Lower leg skin (tissue), 4 donors: Measurements from ENCODE around the gene OR8B8. TPM values are rescaled to one million over a fixed set of nuclear protein-coding genes. Genes with fewer than 3 reads are reported as not detected.
"Not testable (repeated sequence)": the region's sequence is repeated elsewhere in the genome, so short reads cannot be mapped to it uniquely, and the experiment has no call there.

Source experiments
- DNase-seq, 2 donors: peaks; one replicate each; pipeline ENCODE4 v3.0.0-alpha.2; 2019; ENCODE audit warnings: low spot score in 2 of 2
- H3K4me3 ChIP-seq: fragments of 200-600 bp; sonication (generic); 2 replicates; pipeline ENCODE4 v1.5.1; 2017; ENCODE audit warnings: mild to moderate bottlenecking, low read depth; ENCODE audit not compliant: poor library complexity, severe bottlenecking
- CTCF ChIP-seq, 3 donors: fragments of 450-650 bp; IDR thresholded peaks; one replicate each; pipeline ENCODE4 v1.5.1; 2016; ENCODE audit warnings: antibody characterized with exemption in 3 of 3, mild to moderate bottlenecking in 3 of 3, moderate library complexity in 2 of 3
- POLR2A ChIP-seq, 2 donors: fragments of 450-650 bp; IDR thresholded peaks; one replicate each; pipeline ENCODE4 v1.6.1; 2016 to 2017; ENCODE audit warnings: antibody characterized with exemption in 2 of 2, mild to moderate bottlenecking in 1 of 2, moderate library complexity in 1 of 2
- WGBS, 2 donors: methylation state at CpG; one replicate each; pipeline ENCODE4 v1.1.5; 2018; 5-methylcytosine and 5-hydroxymethylcytosine counted together
- intact Hi-C: fragments of 100-400 bp; cut with DNase I; formaldehyde crosslinking; loops from one replicate; pipeline ENCODE4 v1.15.0; 2023; ENCODE audit warnings: low total_unique reads
- total RNA-seq, 4 donors: library from RNA; depleted of rRNA; stranded (reverse); fragments of >200 nt; gene quantifications; one replicate each; pipeline ENCODE4 v1.1.0, GENCODE V29; 2016

Gene OR8B8
- total RNA-seq, 4 donors from 2014 or later = not detected

- H3K4me3 ChIP-seq = no peak overlapping the region
- intact Hi-C loops = no loop called here
- no peak for DNase-seq
- TF ChIP-seq CTCF (IDR thresholded peaks at IDR 0.05) = no peak
- no peak for TF ChIP-seq POLR2A (IDR thresholded peaks at IDR 0.05)
- 77 to 81% methylated on average over 3 of the region's 3 CpGs for WGBS, 2 donors
Observed at GRCh38 chr11:124463324-124463723, 17.8 kb upstream of the OR8B8 start.

- 78 to 87% methylated on average over 1 of the region's 1 CpG for WGBS, 2 donors
Observed at GRCh38 chr11:124460459-124460858, 15.0 kb upstream of the OR8B8 start.

GRCh38 chr11:124459379-124459778 is 13.9 kb upstream of the OR8B8 start:
- DNase-seq, intact Hi-C loops, H3K4me3 ChIP-seq: not testable (repeated sequence)
- 92 to 94% methylated on average over 7 of the region's 7 CpGs for WGBS, 2 donors

More at GRCh38 chr11:124460459-124460858, 15.0 kb upstream of the OR8B8 start:
- TF ChIP-seq POLR2A (IDR thresholded peaks at IDR 0.05) (no peak), CTCF (IDR thresholded peaks at IDR 0.05) (no peak)
- H3K4me3 ChIP-seq = no peak overlapping the region
- DNase-seq = no peak
- intact Hi-C loops = no loop called here

- WGBS, 2 donors = 32 to 33% methylated on average over 2 of the region's 2 CpGs
- intact Hi-C loops = no loop called here
- H3K4me3 ChIP-seq = no peak overlapping the region
- TF ChIP-seq CTCF (IDR thresholded peaks at IDR 0.05) (no peak), POLR2A (IDR thresholded peaks at IDR 0.05) (no peak)
- no peak for DNase-seq
Observed at GRCh38 chr11:124454552-124454951, 9.1 kb upstream of the OR8B8 start.

GRCh38 chr11:124446916-124447315 is 1.4 kb upstream of the OR8B8 start:
- DNase-seq = no peak
- intact Hi-C loops = no loop called here
- TF ChIP-seq POLR2A (IDR thresholded peaks at IDR 0.05) = no peak
- TF ChIP-seq CTCF (IDR thresholded peaks at IDR 0.05) = no peak
- WGBS, 2 donors = 80 to 84% methylated on average over 1 of the region's 1 CpG
- H3K4me3 ChIP-seq = no peak overlapping the region

GRCh38 chr11:124442847-124443246 is 2.6 kb downstream of the OR8B8 start:
- H3K4me3 ChIP-seq = no peak overlapping the region
- no peak for DNase-seq
- 54 to 69% methylated on average over 2 of the region's 2 CpGs for WGBS, 2 donors
- no peak for TF ChIP-seq POLR2A (IDR thresholded peaks at IDR 0.05)
- no peak for TF ChIP-seq CTCF (IDR thresholded peaks at IDR 0.05)
- intact Hi-C loops = no loop called here
